HepG2 (cell line): ENCODE results near the gene KIAA1191. TPM values are rescaled to one million over a fixed set of nuclear protein-coding genes. Genes with fewer than 3 reads are reported as not detected.

Experiments used
- ATAC-seq: fragments of 200-7000 bp; cut with Tn5 transposase; 3 replicates; pipeline ENCODE4 v1.9.1; 2020; ENCODE audit warnings: mild to moderate bottlenecking, moderate library complexity
- BruUV-seq: library from RNA; stranded (reverse); fragments of 400-500 nt; replicated peaks from 2 replicates; lab custom pipeline; 2021; lab: Mats Ljungman, UMichigan
- CTCF ChIA-PET: fragments of 300-600 bp; formaldehyde crosslinking; extraction: SDS; loops from one replicate; lab custom pipeline; 2021; ENCODE audit warnings: low total read pairs, inconsistent platforms, low intra/inter-chr PET ratio; lab: Yijun Ruan, JAX
- POLR2A ChIA-PET: fragments of 350-600 bp; sonication (Branson Sonifier 250); formaldehyde crosslinking; loops from one replicate; lab custom pipeline; 2020; ENCODE audit warnings: antibody characterized with exemption, inconsistent platforms; lab: Yijun Ruan, JAX
- DNase-seq: peaks from one replicate; pipeline ENCODE4 v3.0.0-alpha.2; 2015; ENCODE audit warnings: low spot score
- FAIRE-seq: peaks from 3 replicates; lab custom pipeline; 2011; peaks lifted over from hg19 to GRCh38; lab: Jason Lieb, UNC
- H2AFZ ChIP-seq: one replicate; pipeline ENCODE4 v1.6.1; 2011; ENCODE audit warnings: low read length, inconsistent platforms
- H3K27ac ChIP-seq: fragments of 300-600 bp; 3 replicates; pipeline ENCODE4 v1.8.0; 2011; ENCODE audit warnings: mixed run types, mild to moderate bottlenecking, mixed read lengths, low read length, inconsistent platforms; ENCODE audit not compliant: insufficient read depth; ENCODE audit errors: extremely low read length
- H3K27me3 ChIP-seq, 2 experiments: fragments of 200-600 bp in 1 of 2; 2 replicates in 1 of 2; 3 replicates in 1 of 2; pipeline versions ENCODE4 v1.6.0 to v1.8.0; 2011; ENCODE audit warnings: low read length in 2 of 2, mild to moderate bottlenecking in 2 of 2, moderate library complexity in 2 of 2, inconsistent platforms in 1 of 2; ENCODE audit not compliant: insufficient read depth in 2 of 2, control insufficient read depth in 1 of 2
- H3K36me3 ChIP-seq, 2 experiments: fragments of 200-600 bp in 1 of 2; replicated peaks in 1 of 2; 2 replicates in 1 of 2; 3 replicates in 1 of 2; pipeline versions ENCODE4 v1.5.1 to v1.8.0; 2011; ENCODE audit warnings: low read length in 2 of 2, inconsistent platforms in 1 of 2; ENCODE audit not compliant: insufficient read depth in 2 of 2, control insufficient read depth in 1 of 2
- H3K4me1 ChIP-seq: 2 replicates; pipeline ENCODE4 v1.5.1; 2012; ENCODE audit warnings: low read length, inconsistent platforms; ENCODE audit not compliant: insufficient read depth
- H3K4me2 ChIP-seq: 2 replicates; pipeline ENCODE4 v1.6.0; 2011; ENCODE audit warnings: low read depth, low read length, inconsistent platforms
- H3K4me3 ChIP-seq, 3 experiments: fragments of 200-600 bp in 1 of 3; sonication (generic), shearing (Covaris generic) in 1 of 3; replicated peaks in 1 of 3; 2 replicates each; pipeline ENCODE4 v1.5.1; 2011 to 2016; ENCODE audit warnings: low read length in 3 of 3, inconsistent platforms in 2 of 3, low read depth in 2 of 3, mild to moderate bottlenecking in 2 of 3, control low read depth in 1 of 3, mixed read lengths in 1 of 3; ENCODE audit not compliant: insufficient read depth in 1 of 3
- H3K79me2 ChIP-seq: one replicate; pipeline ENCODE4 v1.6.1; 2011; ENCODE audit warnings: low read length, inconsistent platforms; ENCODE audit not compliant: insufficient read depth
- H3K9ac ChIP-seq: 2 replicates; pipeline ENCODE4 v1.6.0; 2011; ENCODE audit warnings: mild to moderate bottlenecking, low read depth, low read length, inconsistent platforms; ENCODE audit not compliant: insufficient read depth
- H3K9me3 ChIP-seq: 2 replicates; pipeline ENCODE4 v1.5.1; 2012; ENCODE audit warnings: mild to moderate bottlenecking, low read length
- H4K20me1 ChIP-seq: 2 replicates; pipeline ENCODE4 v1.6.0; 2011; ENCODE audit warnings: inconsistent platforms, mild to moderate bottlenecking, low read length, moderate library complexity; ENCODE audit not compliant: insufficient read depth
- MXD4 ChIP-seq: IDR thresholded peaks from 2 replicates; pipeline ENCODE4 v1.6.1; 2016; ENCODE audit warnings: mild to moderate bottlenecking, missing biosample characterization, missing genetic modification reagents
- NCOR1 ChIP-seq: fragments of 200-600 bp; sonication (generic); IDR thresholded peaks from 2 replicates; pipeline ENCODE4 v1.7.0; 2017; ENCODE audit warnings: antibody characterized with exemption, low read length, borderline replicate concordance
- NFAT5 ChIP-seq: sonication (generic); formaldehyde crosslinking; IDR thresholded peaks from 2 replicates; pipeline ENCODE4 v1.4.0; 2020; ENCODE audit warnings: missing genetic modification reagents
- NPAS2 ChIP-seq: sonication (generic); formaldehyde crosslinking; IDR thresholded peaks from 2 replicates; pipeline ENCODE4 v1.8.0; 2022; ENCODE audit warnings: mild to moderate bottlenecking, missing genetic modification reagents, borderline replicate concordance
- PLSCR1 ChIP-seq: sonication (generic); formaldehyde crosslinking; IDR thresholded peaks from 2 replicates; pipeline ENCODE4 v1.5.0; 2020; ENCODE audit warnings: missing genetic modification reagents, mild to moderate bottlenecking, borderline replicate concordance
- SMARCC2 ChIP-seq: fragments of 450-650 bp; IDR thresholded peaks from 2 replicates; pipeline ENCODE4 v1.6.1; 2017; ENCODE audit warnings: antibody characterized with exemption, mild to moderate bottlenecking
- ZNF547 ChIP-seq: sonication (generic); formaldehyde crosslinking; IDR thresholded peaks from 2 replicates; pipeline ENCODE4 v1.5.1; 2020; ENCODE audit warnings: mild to moderate bottlenecking, missing genetic modification reagents
- ZNF678 ChIP-seq: sonication (generic); formaldehyde crosslinking; IDR thresholded peaks from 2 replicates; pipeline ENCODE4 v1.4.0; 2020; ENCODE audit warnings: mild to moderate bottlenecking, missing genetic modification reagents
- ZNF761 ChIP-seq: sonication (generic); formaldehyde crosslinking; conservative IDR thresholded peaks from 2 replicates; pipeline ENCODE4 v1.4.0; 2020; ENCODE audit warnings: mild to moderate bottlenecking, missing genetic modification reagents
- WGBS: methylation state at CpG from one replicate; pipeline ENCODE4 v1.1.6; 2017; ENCODE audit warnings: low lambda C conversion rate; 5-methylcytosine and 5-hydroxymethylcytosine counted together
- in situ Hi-C: cut with HindIII; loops from 2 replicates; pipeline ENCODE4 v1.10.0; 2017; ENCODE audit warnings: low pct_unique_long_range_greater_than_20kb; ENCODE audit not compliant: extremely low pct_ligation_motif_present
- intact Hi-C: fragments of 100-400 bp; cut with micrococcal nuclease; formaldehyde crosslinking; loops from one replicate; pipeline ENCODE4 v1.10.0; 2022; ENCODE audit not compliant: unreplicated experiment
- polyA plus RNA-seq, 8 experiments: library from polyadenylated mRNA; depleted of rRNA in 3 of 8; stranded (reverse) in 7 of 8; unstranded in 1 of 8; fragments of >200 nt; fragmentation: Illumina TruSeq in 4 of 8; extraction: Trizol in 4 of 8; gene quantifications; 2 replicates each; pipeline versions ENCODE4 v1.2.1 to v1.2.3, GENCODE V29; 2011 to 2016; ENCODE audit warnings: low read depth in 4 of 8, missing spikeins in 1 of 8, mixed read lengths in 1 of 8; ENCODE audit not compliant: insufficient read depth in 1 of 8
- total RNA-seq, 5 experiments: library from RNA; depleted of rRNA; stranded (reverse); fragments of >200 nt; fragmentation: Illumina TruSeq; extraction: Trizol; gene quantifications; 2 replicates each; pipeline ENCODE4 v1.2.3, GENCODE V29; 2016; ENCODE audit warnings: low read depth in 1 of 5

Gene KIAA1191
- total and polyA plus RNA-seq, 2 of the 13 experiments (the other 11 are each of a cell fraction or from before 2014, with no cell fraction given): 63.6 to 103 TPM

- no peak for FAIRE-seq
- no peak overlapping the region for H3K4me3 ChIP-seq
- H3K4me2 ChIP-seq: no peak overlapping the region
- H3K27ac ChIP-seq: no peak overlapping the region
- ChIA-PET POLR2A (no interaction called here), CTCF (no interaction called here)
- no peaks in the 10 kb centered on the region; a peak in 1 of 5 replicates for H3K27me3 ChIP-seq
- in situ Hi-C loops: no loop called here
- no TSS peak for BruUV-seq
- H4K20me1 ChIP-seq: no peaks in the 10 kb centered on the region; the same call in 1 of the 2 replicates
- intact Hi-C loops: no loop called here
- H3K36me3 ChIP-seq: peaks cover 2 to 6% of the 10 kb centered on the region in 2 experiments; a peak in 2 of 5 replicates
- 81% methylated on average over 8 of the region's 9 CpGs for WGBS
- H2AFZ ChIP-seq: no peak overlapping the region
- TF ChIP-seq NFAT5: no peak
- peaks cover 6% of the 10 kb centered on the region for H3K79me2 ChIP-seq
- DNase-seq: no peak
- H3K9me3 ChIP-seq: no peaks in the 10 kb centered on the region
- H3K4me1 ChIP-seq: peaks cover 10% of the 10 kb centered on the region
- no peak overlapping the region for H3K9ac ChIP-seq
- no peak for ATAC-seq
Observed at GRCh38 chr5:176394096-176394495, 32.5 kb upstream of the KIAA1191 start.

- no peak for ATAC-seq
- CTCF ChIA-PET: no interaction called here
- Histone ChIP-seq H3K27me3 (no peaks in the 10 kb centered on the region; a peak in 1 of 5 replicates), H3K9me3 (no peaks in the 10 kb centered on the region), H4K20me1 (no peaks in the 10 kb centered on the region; the same call in 1 of the 2 replicates), H3K36me3 (peaks cover 2 to 6% of the 10 kb centered on the region in 2 experiments; a peak in 2 of 5 replicates), H3K79me2 (peaks cover 15% of the 10 kb centered on the region), H2AFZ (no peak overlapping the region), H3K27ac (no peak overlapping the region), H3K9ac (no peak overlapping the region), H3K4me1 (peaks cover 11% of the 10 kb centered on the region), H3K4me3 (no peak overlapping the region), H3K4me2 (no peak overlapping the region)
- WGBS: 95% methylated on average over 5 of the region's 11 CpGs
- BruUV-seq: no TSS peak
- POLR2A ChIA-PET: no interaction called here
- in situ Hi-C loops: no loop called here
- intact Hi-C loops: no loop called here
- no peak for DNase-seq
- FAIRE-seq: no peak
- TF ChIP-seq ZNF678 (no peak), MXD4 (no peak), ZNF547 (CRISPR knock-in tag) (no peak), SMARCC2 (no peak), ZNF761 (CRISPR knock-in tag) (no peak), NPAS2 (CRISPR knock-in tag) (no peak), PLSCR1 (CRISPR knock-in tag) (no peak), NCOR1 (no peak)
Observed at GRCh38 chr5:176392526-176392925, 31.0 kb upstream of the KIAA1191 start.
